HEK293T (cell line): Measurements from ENCODE around the gene CAPZA2.

Experiments used
- CTCF ChIA-PET: fragments of 350-600 bp; formaldehyde crosslinking; extraction: SDS; loops from one replicate; lab custom pipeline; 2021; ENCODE audit warnings: antibody characterized with exemption, inconsistent platforms; lab: Yijun Ruan, JAX
- POLR2A ChIA-PET: fragments of 350-600 bp; formaldehyde crosslinking; extraction: SDS; loops from one replicate; lab custom pipeline; 2020; ENCODE audit warnings: antibody characterized with exemption, inconsistent platforms; lab: Yijun Ruan, JAX
- DNase-seq: peaks from one replicate; pipeline ENCODE4 v3.0.0; 2012; ENCODE audit warnings: mixed read lengths; ENCODE audit errors: extremely low spot score
- ARNT ChIP-seq: fragments of 450-650 bp; IDR thresholded peaks from 2 replicates; pipeline ENCODE4 v1.6.1; 2017; ENCODE audit warnings: mild to moderate bottlenecking
- BHLHE40 ChIP-seq: fragments of 450-650 bp; IDR thresholded peaks from 2 replicates; pipeline ENCODE4 v1.6.1; 2016; ENCODE audit warnings: mild to moderate bottlenecking, moderate library complexity, borderline replicate concordance
- CTBP1 ChIP-seq: fragments of 450-650 bp; IDR thresholded peaks from 2 replicates; pipeline ENCODE4 v1.6.1; 2016; ENCODE audit warnings: borderline replicate concordance
- ELF4 ChIP-seq: fragments of 450-650 bp; IDR thresholded peaks from 2 replicates; pipeline ENCODE4 v1.6.1; 2017; ENCODE audit warnings: antibody characterized with exemption
- FOXA1 ChIP-seq: fragments of 450-650 bp; IDR thresholded peaks from 2 replicates; pipeline ENCODE4 v1.6.1; 2016; ENCODE audit warnings: mild to moderate bottlenecking
- FOXK2 ChIP-seq: fragments of 450-650 bp; IDR thresholded peaks from 2 replicates; pipeline ENCODE4 v1.6.1; 2016; ENCODE audit warnings: mild to moderate bottlenecking
- FOXM1 ChIP-seq: fragments of 450-650 bp; IDR thresholded peaks from 2 replicates; pipeline ENCODE4 v1.6.1; 2017; ENCODE audit warnings: mild to moderate bottlenecking, borderline replicate concordance
- HDGF ChIP-seq: fragments of 450-650 bp; IDR thresholded peaks from 2 replicates; pipeline ENCODE4 v1.6.1; 2017; ENCODE audit warnings: antibody characterized with exemption, borderline replicate concordance
- L3MBTL2 ChIP-seq: fragments of 450-650 bp; conservative IDR thresholded peaks from 2 replicates; pipeline ENCODE4 v1.6.1; 2016; ENCODE audit warnings: mild to moderate bottlenecking
- LEF1 ChIP-seq: fragments of 450-650 bp; IDR thresholded peaks from 2 replicates; pipeline ENCODE4 v1.6.1; 2017; ENCODE audit warnings: mild to moderate bottlenecking, borderline replicate concordance
- NFRKB ChIP-seq: fragments of 450-650 bp; IDR thresholded peaks from 2 replicates; pipeline ENCODE4 v1.6.1; 2016; ENCODE audit warnings: mild to moderate bottlenecking, moderate library complexity
- PKNOX1 ChIP-seq: fragments of 450-650 bp; IDR thresholded peaks from 2 replicates; pipeline ENCODE4 v1.6.1; 2016
- SP1 ChIP-seq: fragments of 450-650 bp; IDR thresholded peaks from 2 replicates; pipeline ENCODE4 v1.6.1; 2017
- SUZ12 ChIP-seq: fragments of 450-650 bp; IDR thresholded peaks from 2 replicates; pipeline ENCODE4 v1.6.1; 2016; ENCODE audit warnings: mild to moderate bottlenecking
- TARDBP ChIP-seq: fragments of 450-650 bp; IDR thresholded peaks from 2 replicates; pipeline ENCODE4 v1.6.1; 2016
- ZNF384 ChIP-seq: fragments of 450-650 bp; IDR thresholded peaks from 2 replicates; pipeline ENCODE4 v1.6.1; 2016

Gene CAPZA2

GRCh38 chr7:116876664-116877442 lies 14.5 kb downstream of the CAPZA2 start:
- ChIA-PET CTCF (no interaction called here), POLR2A (interaction anchor here (1.0 kb wide), 1 partner anchor 13 kb away, joined by 3 read pairs; no protein-coding TSS in a partner anchor)
- DNase-seq, result no peak
- TF ChIP-seq BHLHE40, result no peak
- TF ChIP-seq FOXK2, result no peak
- TF ChIP-seq FOXA1, result no peak
- no peak for TF ChIP-seq PKNOX1
- TF ChIP-seq CTBP1, result no peak
- TF ChIP-seq NFRKB, result no peak
- TF ChIP-seq L3MBTL2, result no peak
- no peak for TF ChIP-seq LEF1
- TF ChIP-seq SUZ12, result no peak
- no peak for TF ChIP-seq ARNT

GRCh38 chr7:116877443-116878217 lies 15.2 kb downstream of the CAPZA2 start:
- DNase-seq, result no peak
- ChIA-PET POLR2A (interaction anchor here (1.0 kb wide), 1 partner anchor 14 kb away, joined by 3 read pairs; no protein-coding TSS in a partner anchor), CTCF (no interaction called here)
- TF ChIP-seq NFRKB (no peak), ARNT (no peak), FOXA1 (no peak), PKNOX1 (no peak), BHLHE40 (no peak)

- no peak for DNase-seq
- TF ChIP-seq TARDBP, result no peak
- ChIA-PET CTCF (no interaction called here), POLR2A (no interaction called here)
Observed at GRCh38 chr7:116884691-116885090, 22.3 kb downstream of the CAPZA2 start.

- POLR2A ChIA-PET, result no interaction called here
- CTCF ChIA-PET, result no interaction called here
- TF ChIP-seq SUZ12, result no peak
- no peak for TF ChIP-seq ELF4
- TF ChIP-seq FOXK2, result no peak
- TF ChIP-seq FOXA1, result no peak
- TF ChIP-seq CTBP1, result no peak
- TF ChIP-seq HDGF, result no peak
- no peak for TF ChIP-seq L3MBTL2
- no peak for TF ChIP-seq TARDBP
- TF ChIP-seq NFRKB, result no peak
- TF ChIP-seq BHLHE40, result no peak
- TF ChIP-seq ARNT, result no peak
- TF ChIP-seq PKNOX1, result no peak
- TF ChIP-seq LEF1, result no peak
- no peak for TF ChIP-seq FOXM1
- no peak for TF ChIP-seq SP1
- no peak for TF ChIP-seq ZNF384
- DNase-seq, result no peak
Observed at GRCh38 chr7:116885724-116886123, 23.3 kb downstream of the CAPZA2 start.

GRCh38 chr7:116886543-116887156 lies 24.3 kb downstream of the CAPZA2 start:
- ChIA-PET CTCF (no interaction called here), POLR2A (no interaction called here)
- TF ChIP-seq NFRKB (no peak), LEF1 (no peak)
- DNase-seq, result no peak

GRCh38 chr7:116888895-116889294 lies 26.5 kb downstream of the CAPZA2 start:
- ChIA-PET POLR2A (no interaction called here), CTCF (no interaction called here)
- TF ChIP-seq PKNOX1 (peak; percentile 91), CTBP1 (peak; percentile 19; the same call in 1 of the 2 replicates), HDGF (no peak)
- DNase-seq, result no peak
